CD4-positive, CD25-positive, alpha-beta regulatory T cell (primary cell): ENCODE data around the gene GABRR1. TPM values are rescaled to one million over a fixed set of nuclear protein-coding genes. Genes with fewer than 3 reads are reported as not detected.
A peak's percentile ranks its signal among the peaks of the same experiment; 100 is the strongest.

Experiments used
- ATAC-seq, 2 donors: fragments of 150-1000 bp; cut with Tn5 transposase; one replicate each; pipeline ENCODE4 v1.10.0; 2021; ENCODE audit warnings: low read depth in 2 of 2, moderate number of reproducible peaks in 2 of 2, moderate library complexity in 1 of 2
- DNase-seq, 3 donors: peaks; one replicate each; pipeline versions ENCODE4 v3.0.0 to v3.0.0-alpha.2; 2012 to 2022; ENCODE audit warnings: mixed read lengths in 1 of 3
- H3K27ac ChIP-seq: one replicate; pipeline ENCODE4 v1.7.0; 2013; ENCODE audit warnings: mild to moderate bottlenecking, low read length; ENCODE audit not compliant: insufficient read depth, poor library complexity, severe bottlenecking
- H3K27me3 ChIP-seq: one replicate; pipeline ENCODE4 v1.7.0; 2013; ENCODE audit warnings: low read length; ENCODE audit not compliant: control insufficient read depth, insufficient read depth
- H3K36me3 ChIP-seq: one replicate; pipeline ENCODE4 v1.7.0; 2013; ENCODE audit warnings: mild to moderate bottlenecking, low read length, moderate library complexity; ENCODE audit not compliant: control insufficient read depth, insufficient read depth
- H3K4me1 ChIP-seq: 2 replicates; pipeline ENCODE4 v1.7.0; 2013; ENCODE audit warnings: mild to moderate bottlenecking, low read length; ENCODE audit not compliant: insufficient read depth, control insufficient read depth, poor library complexity, severe bottlenecking
- H3K4me3 ChIP-seq: one replicate; pipeline ENCODE4 v1.7.0; 2013; ENCODE audit warnings: low read depth, mild to moderate bottlenecking, low read length, moderate library complexity
- H3K9me3 ChIP-seq, 2 experiments: 1 replicate in 1 of 2; 2 replicates in 1 of 2; pipeline ENCODE4 v1.7.0; 2013; ENCODE audit warnings: low read length in 2 of 2, mild to moderate bottlenecking in 1 of 2, moderate library complexity in 1 of 2; ENCODE audit not compliant: control insufficient read depth in 2 of 2
- H3K27ac Mint-ChIP-seq, 3 donors: one replicate each; pipeline ENCODE4 v1.8.0; 2020 to 2022; ENCODE audit warnings: mild to moderate bottlenecking in 3 of 3, mixed read lengths in 3 of 3, moderate library complexity in 2 of 3
- H3K27me3 Mint-ChIP-seq: one replicate; pipeline ENCODE4 v1.8.0; 2022; ENCODE audit warnings: mild to moderate bottlenecking, mixed read lengths
- H3K36me3 Mint-ChIP-seq: one replicate; pipeline ENCODE4 v1.8.0; 2020; ENCODE audit warnings: mixed read lengths
- H3K4me1 Mint-ChIP-seq, 4 donors: one replicate each; pipeline ENCODE4 v1.8.0; 2020 to 2022; ENCODE audit warnings: mixed read lengths in 4 of 4, mild to moderate bottlenecking in 1 of 4
- H3K4me3 Mint-ChIP-seq, 4 donors: one replicate each; pipeline ENCODE4 v1.8.0; 2020 to 2022; ENCODE audit warnings: mild to moderate bottlenecking in 4 of 4, mixed read lengths in 4 of 4, moderate library complexity in 3 of 4
- H3K9me3 Mint-ChIP-seq, 7 donors: one replicate each; pipeline ENCODE4 v1.8.0; 2020 to 2022; ENCODE audit warnings: mixed read lengths in 7 of 7, mild to moderate bottlenecking in 3 of 7, moderate library complexity in 2 of 7
- polyA plus RNA-seq, 4 donors: library from polyadenylated mRNA; unstranded; fragments of 300-500 nt; fragmentation: Illumina TruSeq; gene quantifications; one replicate each; pipeline ENCODE4 v1.2.3, GENCODE V29; 2021
- total RNA-seq: library from RNA; stranded (reverse); gene quantifications from one replicate; pipeline ENCODE4 v1.2.3, GENCODE V29; 2022

GABRR1 gene
- total and polyA plus RNA-seq, 5 donors from 2014 or later = not detected

- no peak overlapping the region for H3K4me3 ChIP-seq
- ATAC-seq (no peak), DNase-seq (no peak)
- H3K27ac ChIP-seq = no peak overlapping the region
- Mint-ChIP-seq H3K4me1 (no peaks in the 10 kb centered on the region), H3K4me3 (no peak overlapping the region), H3K27ac (no peak overlapping the region), H3K27me3 (peaks cover 11% of the 10 kb centered on the region), H3K9me3 (peaks cover 0 to 5% (median 0%) of the 10 kb centered on the region in 7 donors), H3K36me3 (no peaks in the 10 kb centered on the region)
- H3K27me3 ChIP-seq = peaks cover 2% of the 10 kb centered on the region
- peaks cover under 1% of the 10 kb centered on the region in 2 experiments for H3K9me3 ChIP-seq
- no peaks in the 10 kb centered on the region for H3K4me1 ChIP-seq
- H3K36me3 ChIP-seq = no peaks in the 10 kb centered on the region
These were observed 16.4 kb downstream of the GABRR1 start for GRCh38 chr6:89200706-89201215.

- Histone ChIP-seq H3K36me3 (no peaks in the 10 kb centered on the region), H3K4me3 (no peak overlapping the region), H3K4me1 (no peaks in the 10 kb centered on the region), H3K9me3 (peaks cover 8 to 12% of the 10 kb centered on the region in 2 experiments), H3K27me3 (peaks cover 2% of the 10 kb centered on the region), H3K27ac (no peak overlapping the region)
- Mint-ChIP-seq H3K27ac (no peak overlapping the region), H3K27me3 (peaks cover 18% of the 10 kb centered on the region), H3K9me3 (peaks cover 0 to 15% (median 6%) of the 10 kb centered on the region in 7 donors), H3K4me3 (no peak overlapping the region), H3K36me3 (no peaks in the 10 kb centered on the region), H3K4me1 (no peaks in the 10 kb centered on the region)
- ATAC-seq = no peak
- DNase-seq = no peak
These were observed 17.6 kb downstream of the GABRR1 start for GRCh38 chr6:89199579-89199978.

GRCh38 chr6:89198235-89198634 lies 18.9 kb downstream of the GABRR1 start:
- no peaks in the 10 kb centered on the region for H3K36me3 ChIP-seq
- H3K9me3 ChIP-seq = peaks cover 8 to 19% of the 10 kb centered on the region in 2 experiments
- Mint-ChIP-seq H3K27ac (no peak overlapping the region), H3K9me3 (peaks cover 0 to 22% (median 6%) of the 10 kb centered on the region in 7 donors), H3K4me1 (no peaks in the 10 kb centered on the region), H3K27me3 (peaks cover 21% of the 10 kb centered on the region), H3K36me3 (no peaks in the 10 kb centered on the region), H3K4me3 (no peak overlapping the region)
- DNase-seq (no peak), ATAC-seq (no peak)
- H3K27me3 ChIP-seq = peaks cover 2% of the 10 kb centered on the region
- no peak overlapping the region for H3K27ac ChIP-seq
- no peaks in the 10 kb centered on the region for H3K4me1 ChIP-seq
- no peak overlapping the region for H3K4me3 ChIP-seq

GRCh38 chr6:89197141-89197540 lies 20.0 kb downstream of the GABRR1 start:
- Histone ChIP-seq H3K4me1 (no peaks in the 10 kb centered on the region), H3K9me3 (peaks cover 8 to 19% of the 10 kb centered on the region in 2 experiments), H3K36me3 (no peaks in the 10 kb centered on the region), H3K27me3 (peaks cover 2% of the 10 kb centered on the region), H3K27ac (no peak overlapping the region), H3K4me3 (no peak overlapping the region)
- Mint-ChIP-seq H3K9me3 (peaks cover 0 to 22% (median 6%) of the 10 kb centered on the region in 7 donors), H3K27me3 (peaks cover 22% of the 10 kb centered on the region), H3K4me1 (no peaks in the 10 kb centered on the region), H3K4me3 (no peak overlapping the region), H3K36me3 (no peaks in the 10 kb centered on the region), H3K27ac (no peak overlapping the region)
- ATAC-seq (no peak), DNase-seq (peak in 1 of 3 donors; percentile 1)

- Histone ChIP-seq H3K9me3 (peaks cover 8 to 19% of the 10 kb centered on the region in 2 experiments), H3K4me1 (no peaks in the 10 kb centered on the region), H3K27ac (no peak overlapping the region), H3K36me3 (no peaks in the 10 kb centered on the region), H3K4me3 (no peak overlapping the region), H3K27me3 (peaks cover 6% of the 10 kb centered on the region)
- Mint-ChIP-seq H3K9me3 (peaks cover 0 to 22% (median 6%) of the 10 kb centered on the region in 7 donors), H3K4me1 (no peaks in the 10 kb centered on the region), H3K27me3 (peaks cover 21% of the 10 kb centered on the region), H3K27ac (no peak overlapping the region), H3K36me3 (no peaks in the 10 kb centered on the region), H3K4me3 (no peak overlapping the region)
- ATAC-seq = no peak
- DNase-seq = no peak
These were observed 22.6 kb downstream of the GABRR1 start for GRCh38 chr6:89194559-89194958.

- Mint-ChIP-seq H3K4me1 (no peaks in the 10 kb centered on the region), H3K27me3 (peaks cover 17% of the 10 kb centered on the region), H3K36me3 (no peaks in the 10 kb centered on the region), H3K27ac (no peak overlapping the region), H3K4me3 (no peak overlapping the region), H3K9me3 (peaks cover 0 to 21% (median 8%) of the 10 kb centered on the region in 7 donors)
- peaks cover 4% of the 10 kb centered on the region for H3K27me3 ChIP-seq
- H3K4me3 ChIP-seq = no peak overlapping the region
- DNase-seq = no peak
- H3K9me3 ChIP-seq = peaks cover 7 to 18% of the 10 kb centered on the region in 2 experiments
- H3K27ac ChIP-seq = no peak overlapping the region
- ATAC-seq = no peak
- H3K36me3 ChIP-seq = no peaks in the 10 kb centered on the region
- H3K4me1 ChIP-seq = no peaks in the 10 kb centered on the region
These were observed 26.4 kb downstream of the GABRR1 start for GRCh38 chr6:89190741-89191140.

- Mint-ChIP-seq H3K27ac (no peak overlapping the region), H3K4me3 (no peak overlapping the region), H3K9me3 (peaks cover 0 to 3% (median 0%) of the 10 kb centered on the region in 7 donors), H3K27me3 (peaks cover 8% of the 10 kb centered on the region), H3K36me3 (no peaks in the 10 kb centered on the region), H3K4me1 (no peaks in the 10 kb centered on the region)
- ATAC-seq = no peak
- no peaks in the 10 kb centered on the region for H3K36me3 ChIP-seq
- H3K27me3 ChIP-seq = peaks cover 4% of the 10 kb centered on the region
- H3K4me3 ChIP-seq = no peak overlapping the region
- no peaks in the 10 kb centered on the region for H3K4me1 ChIP-seq
- H3K9me3 ChIP-seq = no peaks in the 10 kb centered on the region
- no peak for DNase-seq
- no peak overlapping the region for H3K27ac ChIP-seq
These were observed 29.7 kb downstream of the GABRR1 start for GRCh38 chr6:89187504-89187903.

- Mint-ChIP-seq H3K27ac (no peak overlapping the region), H3K9me3 (peaks cover 0 to 3% (median 0%) of the 10 kb centered on the region in 7 donors), H3K27me3 (peaks cover 4% of the 10 kb centered on the region), H3K36me3 (no peaks in the 10 kb centered on the region), H3K4me1 (no peaks in the 10 kb centered on the region), H3K4me3 (no peak overlapping the region)
- H3K4me3 ChIP-seq = no peak overlapping the region
- no peak overlapping the region for H3K27ac ChIP-seq
- peaks cover 4% of the 10 kb centered on the region for H3K27me3 ChIP-seq
- no peaks in the 10 kb centered on the region for H3K36me3 ChIP-seq
- DNase-seq (no peak), ATAC-seq (no peak)
- no peaks in the 10 kb centered on the region for H3K9me3 ChIP-seq
- no peaks in the 10 kb centered on the region for H3K4me1 ChIP-seq
These were observed 30.4 kb downstream of the GABRR1 start for GRCh38 chr6:89186762-89187161.
